ENCODE measurements around the gene TMEM179.
A peak's percentile ranks its signal among the peaks of the same experiment; 100 is the strongest.

Gene TMEM179

DNA sequence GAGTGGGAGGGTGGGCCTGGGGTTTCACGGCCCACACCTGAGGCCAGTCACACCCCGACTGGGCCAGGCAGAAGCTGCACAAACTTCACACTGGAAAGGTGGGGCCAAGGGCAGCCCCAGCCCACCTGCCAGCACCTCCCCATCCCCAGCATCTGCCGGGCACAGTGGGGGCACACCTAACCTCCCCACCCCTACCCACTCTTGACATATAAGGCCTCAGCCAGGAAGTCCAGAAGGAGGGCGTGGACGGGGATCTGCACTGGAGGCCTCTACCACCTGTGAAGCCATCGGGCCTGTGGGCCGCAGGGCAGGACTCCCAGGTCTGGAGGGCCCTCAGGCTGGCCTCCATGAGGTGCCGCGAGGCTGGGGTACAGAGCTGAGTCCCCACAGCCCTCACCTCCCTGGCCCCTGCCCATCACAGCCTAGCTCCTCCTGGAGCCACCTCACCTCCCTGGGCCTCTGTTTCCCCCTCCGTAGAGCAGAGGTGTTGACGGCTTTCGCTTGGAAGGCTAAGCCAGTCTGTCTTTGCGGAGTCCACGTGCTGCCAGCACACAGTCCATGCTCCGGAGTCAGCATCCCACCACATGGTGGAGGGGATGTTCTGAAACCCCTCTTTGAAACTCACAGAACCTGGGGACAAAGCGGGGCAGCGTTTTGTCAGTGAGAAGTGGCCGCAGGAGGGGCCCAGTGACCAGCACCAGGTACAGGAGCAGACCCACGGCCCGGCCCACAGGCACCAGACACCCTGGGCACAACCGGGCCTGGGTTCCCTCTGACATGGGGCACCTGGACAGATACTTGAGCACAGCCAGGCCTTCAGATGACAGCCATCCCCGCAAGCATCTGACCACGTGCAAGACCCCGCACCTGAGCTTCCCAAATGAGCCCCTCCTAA, 46.7 kb upstream of the TMEM179 start:
- Histone ChIP-seq H3K4me3 (no peak overlapping the region), H3K36me3 (no peaks in the 10 kb centered on the region), H3K27ac (no peak overlapping the region), H3K27me3 (peaks cover 0 to 16% of the 10 kb centered on the region in 2 donors), H3K9me3 (no peaks in the 10 kb centered on the region), H3K4me1 (peaks cover 0 to 20% (median 14%) of the 10 kb centered on the region in 4 donors)
- intact Hi-C loops (cut with DNase I; ENCODE audit: low total_unique reads), result loop anchor here (1.0 to 10.0 kb wide), 2 partner anchors 57 to 174 kb away; no protein-coding TSS in a partner anchor
- DNase-seq, result peak in 1 of 2 donors; percentile 64
- TF ChIP-seq, protein P1, sequence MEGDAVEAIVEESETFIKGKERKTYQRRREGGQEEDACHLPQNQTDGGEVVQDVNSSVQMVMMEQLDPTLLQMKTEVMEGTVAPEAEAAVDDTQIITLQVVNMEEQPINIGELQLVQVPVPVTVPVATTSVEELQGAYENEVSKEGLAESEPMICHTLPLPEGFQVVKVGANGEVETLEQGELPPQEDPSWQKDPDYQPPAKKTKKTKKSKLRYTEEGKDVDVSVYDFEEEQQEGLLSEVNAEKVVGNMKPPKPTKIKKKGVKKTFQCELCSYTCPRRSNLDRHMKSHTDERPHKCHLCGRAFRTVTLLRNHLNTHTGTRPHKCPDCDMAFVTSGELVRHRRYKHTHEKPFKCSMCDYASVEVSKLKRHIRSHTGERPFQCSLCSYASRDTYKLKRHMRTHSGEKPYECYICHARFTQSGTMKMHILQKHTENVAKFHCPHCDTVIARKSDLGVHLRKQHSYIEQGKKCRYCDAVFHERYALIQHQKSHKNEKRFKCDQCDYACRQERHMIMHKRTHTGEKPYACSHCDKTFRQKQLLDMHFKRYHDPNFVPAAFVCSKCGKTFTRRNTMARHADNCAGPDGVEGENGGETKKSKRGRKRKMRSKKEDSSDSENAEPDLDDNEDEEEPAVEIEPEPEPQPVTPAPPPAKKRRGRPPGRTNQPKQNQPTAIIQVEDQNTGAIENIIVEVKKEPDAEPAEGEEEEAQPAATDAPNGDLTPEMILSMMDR (IDR thresholded peaks at IDR 0.05), result no peak

DNA sequence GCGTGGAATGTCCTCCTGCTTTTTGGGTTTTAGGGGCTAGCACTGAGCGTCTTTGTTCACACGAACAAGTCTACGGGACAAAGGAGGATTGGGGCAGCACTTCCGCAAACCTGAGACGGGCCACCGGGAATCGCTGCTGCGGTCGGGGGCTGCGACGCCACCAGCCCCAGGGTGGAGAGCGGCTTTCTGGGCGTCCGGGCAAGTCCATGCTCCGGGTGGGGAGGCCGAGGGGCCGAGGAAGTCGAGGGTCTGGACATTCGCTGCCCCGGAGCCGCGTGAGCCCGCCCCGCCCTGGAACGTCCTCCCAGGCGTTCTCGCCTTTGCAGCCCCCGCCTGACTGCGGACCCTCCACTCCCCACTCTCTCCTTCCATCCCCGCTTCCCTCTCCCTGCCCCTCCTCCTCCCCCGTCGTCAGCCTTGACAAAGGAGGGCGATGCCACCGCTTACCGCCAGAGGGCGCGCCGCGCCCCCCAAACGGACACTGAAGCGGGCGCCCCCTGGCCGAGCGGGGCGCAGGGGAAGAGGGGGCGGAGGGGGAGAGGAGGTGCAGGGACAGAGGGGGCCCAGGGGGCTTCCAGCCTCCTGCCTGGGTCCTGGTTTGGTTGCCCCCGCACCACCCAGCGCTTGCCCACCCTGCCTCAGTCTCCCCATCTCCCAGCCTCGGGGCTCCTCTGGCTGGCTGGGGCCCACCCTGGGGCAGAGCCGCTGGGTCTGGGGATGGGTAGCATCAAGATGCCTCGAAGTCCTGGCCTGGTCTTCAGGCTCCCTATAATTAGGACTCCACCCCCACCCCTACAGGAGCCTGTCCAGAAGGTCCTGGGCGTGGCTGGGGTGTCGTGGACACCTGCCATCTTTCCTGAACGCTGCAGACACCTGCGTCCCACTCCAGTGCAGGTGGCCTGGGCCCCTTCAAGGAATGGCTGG, 45.7 kb upstream of the TMEM179 start:
- TF ChIP-seq, protein P1 (IDR thresholded peaks at IDR 0.05), result peak; percentile 91 to 100
- Histone ChIP-seq H3K27ac (no peak overlapping the region), H3K9me3 (peaks cover 0 to 5% (median 3%) of the 10 kb centered on the region in 3 donors), H3K4me3 (peak overlapping the region; percentile 31 to 51), H3K4me1 (peaks cover 0 to 11% (median 7%) of the 10 kb centered on the region in 4 donors), H3K36me3 (no peaks in the 10 kb centered on the region), H3K27me3 (peaks cover 0 to 18% of the 10 kb centered on the region in 2 donors)
- intact Hi-C loops (cut with DNase I; ENCODE audit: low total_unique reads), result loop anchor here (1.0 to 10.0 kb wide), 2 partner anchors 58 to 174 kb away; no protein-coding TSS in a partner anchor
- DNase-seq, result peak; percentile 51 to 83

DNA sequence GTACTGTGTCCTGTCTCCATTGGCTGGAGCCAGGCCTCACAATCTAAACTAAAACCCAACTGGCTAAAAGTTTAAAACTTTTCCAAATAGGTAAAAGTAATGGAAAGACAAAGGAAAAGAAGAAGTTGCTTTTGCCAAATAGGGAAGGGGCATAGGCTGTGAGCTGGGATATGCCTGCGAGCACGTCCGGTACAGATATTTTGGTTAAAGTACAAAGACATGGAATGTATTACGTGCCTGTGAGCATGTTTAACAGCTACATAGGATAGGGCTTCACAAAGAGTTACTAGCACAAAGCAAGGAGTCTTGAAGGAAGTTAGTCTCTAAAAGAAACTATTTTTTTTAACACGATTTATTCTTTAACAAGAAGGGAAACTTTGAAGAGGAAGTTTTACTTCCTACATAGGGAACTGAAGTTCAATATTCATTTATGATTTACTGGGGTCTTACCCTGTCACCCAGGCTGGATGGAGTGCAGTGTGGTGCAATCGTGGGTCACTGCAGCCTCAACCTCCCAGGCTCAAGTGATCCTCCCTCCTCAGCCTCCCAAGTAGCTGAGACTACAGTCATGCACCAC, 43.0 kb upstream of the TMEM179 start:
- Histone ChIP-seq H3K27me3 (peaks cover 0 to 32% of the 10 kb centered on the region in 2 donors), H3K4me3 (no peak overlapping the region), H3K36me3 (no peaks in the 10 kb centered on the region), H3K27ac (no peak overlapping the region), H3K9me3 (peaks cover 0 to 8% (median 3%) of the 10 kb centered on the region in 3 donors), H3K4me1 (peaks cover 0 to 9% (median 7%) of the 10 kb centered on the region in 4 donors)
- TF ChIP-seq, protein P1 (IDR thresholded peaks at IDR 0.05), result no peak
- DNase-seq, result peak in 1 of 2 donors; percentile 16
- intact Hi-C loops (cut with DNase I; ENCODE audit: low total_unique reads), result no loop called here

DNA sequence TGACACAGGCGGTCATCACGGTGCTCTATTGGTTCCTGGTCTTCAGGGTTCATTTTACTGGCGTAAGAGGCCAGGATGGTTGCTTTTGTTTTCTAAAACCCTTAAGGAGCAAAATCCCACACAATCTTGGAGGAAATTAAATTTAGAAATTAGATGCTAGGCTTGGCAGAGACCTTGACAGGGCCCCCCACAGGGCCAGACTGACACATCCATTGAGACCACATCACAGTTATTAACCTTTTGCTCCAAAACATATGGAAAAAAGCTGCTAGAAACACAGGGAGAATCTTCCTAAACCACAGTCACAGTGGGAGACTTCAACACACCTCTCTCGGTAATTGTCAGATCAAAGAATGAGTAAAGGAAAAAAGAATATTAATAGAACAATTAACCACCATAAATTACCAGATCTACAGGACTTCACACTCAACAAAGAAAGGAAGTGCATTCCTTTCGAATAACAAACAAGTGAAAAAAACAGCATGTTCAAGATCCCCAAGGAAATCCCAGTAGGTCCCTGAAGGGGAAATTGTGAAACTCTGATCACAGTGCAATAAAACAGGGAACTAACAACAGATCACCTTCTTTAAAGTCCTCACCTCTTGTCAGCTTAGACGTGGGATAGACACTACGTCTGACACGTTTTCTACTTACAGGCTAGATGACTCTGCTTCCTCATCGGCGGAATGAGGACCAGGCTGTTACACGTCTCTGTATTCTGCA, 40.2 kb upstream of the TMEM179 start:
- H3K27me3 ChIP-seq, result peaks cover 0 to 48% of the 10 kb centered on the region in 2 donors
- no peaks in the 10 kb centered on the region for H3K36me3 ChIP-seq
- peaks cover 0 to 4% (median 2%) of the 10 kb centered on the region in 4 donors for H3K4me1 ChIP-seq
- intact Hi-C loops (cut with DNase I; ENCODE audit: low total_unique reads), result no loop called here
- H3K27ac ChIP-seq, result no peak overlapping the region
- peaks cover 0 to 8% (median 3%) of the 10 kb centered on the region in 3 donors for H3K9me3 ChIP-seq
- peak in 1 of 2 donors; percentile 5 for DNase-seq
- H3K4me3 ChIP-seq, result no peak overlapping the region
- TF ChIP-seq, protein P1 (IDR thresholded peaks at IDR 0.05), result no peak
